ENCODE data around the gene IDE.

IDE gene

GRCh38 chr10:92574548-92575261 lies 812 bp upstream of the IDE start:
- H3K36me3 ChIP-seq (ENCODE audit: insufficient read depth, low read length), result no peaks in the 10 kb centered on the region
- peaks cover 24% of the 10 kb centered on the region for H3K4me1 ChIP-seq (ENCODE audit: insufficient read depth, low read length, poor library complexity, severe bottlenecking)
- H3K9me2 ChIP-seq (replicated peaks; ENCODE audit: low read depth, low read length), result no peaks in the 10 kb centered on the region
- peak overlapping the region; percentile 93 for H3K4me2 ChIP-seq (ENCODE audit: low read depth, low read length, poor library complexity, severe bottlenecking)
- no peaks in the 10 kb centered on the region for H3K9me3 ChIP-seq (ENCODE audit: insufficient read depth, low read depth, low read length)
- H4K20me1 ChIP-seq (ENCODE audit: insufficient read depth, low read length, poor library complexity, severe bottlenecking), result peaks cover 16% of the 10 kb centered on the region
- H3K79me2 ChIP-seq (ENCODE audit: insufficient read depth, low read length), result peaks cover 34% of the 10 kb centered on the region
- H3K4me3 ChIP-seq (ENCODE audit: low read length, poor library complexity, severe bottlenecking), result peak overlapping the region; percentile 91
- peak overlapping the region; percentile 85 for H3K9ac ChIP-seq (ENCODE audit: low read depth, low read length, poor library complexity, severe bottlenecking)
- H3F3A ChIP-seq (ENCODE audit: low read depth), result 0 out of 2 replicates have a peak, but pooled peaks cover 2% of the 10 kb centered on the region
- peak overlapping the region; percentile 99 for H2AFZ ChIP-seq (ENCODE audit: low read length)
- peak; percentile 44 for TF ChIP-seq CTCF (conservative IDR thresholded peaks at IDR 0.05; ENCODE audit: low read length)
- TF ChIP-seq EZH2phosphoT487 (IDR thresholded peaks at IDR 0.05; ENCODE audit: borderline replicate concordance), result no peak
- H3K27me3 ChIP-seq (ENCODE audit: insufficient read depth, low read length, poor library complexity, severe bottlenecking), result no peaks in the 10 kb centered on the region

GRCh38 chr10:92573091-92573797 lies 649 bp downstream of the IDE start:
- H3K4me3 ChIP-seq (ENCODE audit: low read length, poor library complexity, severe bottlenecking), result peak overlapping the region; percentile 91
- peak overlapping the region; percentile 93 for H3K4me2 ChIP-seq (ENCODE audit: low read depth, low read length, poor library complexity, severe bottlenecking)
- H3K79me2 ChIP-seq (ENCODE audit: insufficient read depth, low read length), result peaks cover 42% of the 10 kb centered on the region
- peak overlapping the region; percentile 85 for H3K9ac ChIP-seq (ENCODE audit: low read depth, low read length, poor library complexity, severe bottlenecking)
- H3K36me3 ChIP-seq (ENCODE audit: insufficient read depth, low read length), result no peaks in the 10 kb centered on the region
- peaks cover 16% of the 10 kb centered on the region for H4K20me1 ChIP-seq (ENCODE audit: insufficient read depth, low read length, poor library complexity, severe bottlenecking)
- peaks cover 24% of the 10 kb centered on the region for H3K4me1 ChIP-seq (ENCODE audit: insufficient read depth, low read length, poor library complexity, severe bottlenecking)
- no peaks in the 10 kb centered on the region for H3K9me2 ChIP-seq (replicated peaks; ENCODE audit: low read depth, low read length)
- peak overlapping the region; percentile 99 for H2AFZ ChIP-seq (ENCODE audit: low read length)
- 0 out of 2 replicates have a peak, but pooled peaks cover 2% of the 10 kb centered on the region for H3F3A ChIP-seq (ENCODE audit: low read depth)
- H3K9me3 ChIP-seq (ENCODE audit: insufficient read depth, low read depth, low read length), result no peaks in the 10 kb centered on the region
- no peaks in the 10 kb centered on the region for H3K27me3 ChIP-seq (ENCODE audit: insufficient read depth, low read length, poor library complexity, severe bottlenecking)
- TF ChIP-seq CTCF (conservative IDR thresholded peaks at IDR 0.05; ENCODE audit: low read length) (peak; percentile 27), EZH2phosphoT487 (IDR thresholded peaks at IDR 0.05; ENCODE audit: borderline replicate concordance) (no peak)

GRCh38 chr10:92572362-92573090 lies 1.4 kb downstream of the IDE start:
- no peaks in the 10 kb centered on the region for H3K27me3 ChIP-seq (ENCODE audit: insufficient read depth, low read length, poor library complexity, severe bottlenecking)
- H3K36me3 ChIP-seq (ENCODE audit: insufficient read depth, low read length), result no peaks in the 10 kb centered on the region
- 0 out of 2 replicates have a peak, but pooled peaks cover 2% of the 10 kb centered on the region for H3F3A ChIP-seq (ENCODE audit: low read depth)
- no peaks in the 10 kb centered on the region for H3K9me3 ChIP-seq (ENCODE audit: insufficient read depth, low read depth, low read length)
- TF ChIP-seq EZH2phosphoT487 (IDR thresholded peaks at IDR 0.05; ENCODE audit: borderline replicate concordance), result no peak
- no peak for TF ChIP-seq CTCF (conservative IDR thresholded peaks at IDR 0.05; ENCODE audit: low read length)
- H3K4me1 ChIP-seq (ENCODE audit: insufficient read depth, low read length, poor library complexity, severe bottlenecking), result peaks cover 28% of the 10 kb centered on the region
- H3K4me2 ChIP-seq (ENCODE audit: low read depth, low read length, poor library complexity, severe bottlenecking), result peak overlapping the region; percentile 93
- peak overlapping the region; percentile 91 for H3K4me3 ChIP-seq (ENCODE audit: low read length, poor library complexity, severe bottlenecking)
- peak overlapping the region; percentile 85 for H3K9ac ChIP-seq (ENCODE audit: low read depth, low read length, poor library complexity, severe bottlenecking)
- H3K79me2 ChIP-seq (ENCODE audit: insufficient read depth, low read length), result peaks cover 49% of the 10 kb centered on the region
- H2AFZ ChIP-seq (ENCODE audit: low read length), result no peak overlapping the region
- H3K9me2 ChIP-seq (replicated peaks; ENCODE audit: low read depth, low read length), result no peaks in the 10 kb centered on the region
- peaks cover 16% of the 10 kb centered on the region for H4K20me1 ChIP-seq (ENCODE audit: insufficient read depth, low read length, poor library complexity, severe bottlenecking)
